Colonic mucosa (tissue), 4 donors: ENCODE data around the gene ADAMTS2. TPM values are rescaled to one million over a fixed set of nuclear protein-coding genes. Genes with fewer than 3 reads are reported as not detected.

Source experiments
- DNase-seq: peaks from one replicate; pipeline ENCODE4 v3.0.0-alpha.2; 2020
- H3K27ac ChIP-seq: fragments of 200-600 bp; one replicate; pipeline ENCODE4 v1.8.0; 2021
- H3K27me3 ChIP-seq: fragments of 200-600 bp; one replicate; pipeline ENCODE4 v1.8.0; 2021
- H3K36me3 ChIP-seq: fragments of 200-600 bp; one replicate; pipeline ENCODE4 v1.8.0; 2021
- H3K4me1 ChIP-seq: fragments of 200-600 bp; one replicate; pipeline ENCODE4 v1.8.0; 2021; ENCODE audit warnings: mild to moderate bottlenecking
- H3K4me3 ChIP-seq: fragments of 200-600 bp; one replicate; pipeline ENCODE4 v1.8.0; 2021
- H3K9ac ChIP-seq, 2 donors: one replicate each; pipeline ENCODE4 v1.7.0; 2013; ENCODE audit warnings: control low read depth in 2 of 2, low read depth in 2 of 2, low read length in 2 of 2
- H3K9me3 ChIP-seq: fragments of 200-600 bp; one replicate; pipeline ENCODE4 v1.8.0; 2021
- intact Hi-C: fragments of 100-400 bp; cut with DNase I; formaldehyde crosslinking; loops from one replicate; pipeline ENCODE4 v1.14.1; 2022
- total RNA-seq, 2 donors: library from RNA; stranded (reverse); fragmentation: NEBNext Ultra II Directional in 1 of 2; extraction: Animal tissue kit (Norgen Biotek cat#: 25700) in 1 of 2; gene quantifications; one replicate each; pipeline ENCODE4 v1.2.1, GENCODE V29; 2021
- TF ChIP-seq, protein P1 (sequence below): fragments of 200-600 bp; IDR thresholded peaks from one replicate; pipeline ENCODE4 v1.8.0; 2022; ENCODE audit warnings: antibody characterized with exemption, mild to moderate bottlenecking
- donor health status: healthy.
- donor health status: DM: no; HTN: no; CAD: no.
- donor health status: DM: no; HTN: no; CAD: no.

Gene ADAMTS2
- total RNA-seq, 2 donors from 2014 or later: 2.9 to 4.0 TPM

DNA sequence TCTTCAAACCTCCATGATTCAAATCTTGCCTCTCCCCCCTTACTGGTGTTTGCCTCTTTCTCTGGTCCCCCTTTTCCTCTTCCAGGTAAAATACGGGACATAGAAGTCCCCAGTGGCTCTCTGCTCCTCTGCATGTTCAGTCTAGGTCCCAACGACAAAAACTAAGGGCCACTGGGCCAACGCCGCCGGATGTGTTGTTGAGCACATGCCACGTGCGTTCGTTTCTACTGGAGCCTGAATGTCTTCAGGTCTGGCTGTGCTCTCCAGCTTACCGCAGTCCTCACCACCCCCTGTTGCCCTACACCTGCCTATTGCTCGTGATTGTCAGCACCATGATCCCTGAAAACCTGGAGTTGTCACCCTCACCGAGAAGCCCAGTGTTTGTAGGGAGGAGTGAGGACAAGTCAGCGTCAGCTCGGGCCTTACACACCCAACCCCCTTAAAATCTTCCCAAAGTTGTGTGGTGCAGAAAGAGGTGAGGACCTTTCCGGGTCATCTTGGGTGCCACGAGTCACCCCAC is 2.8 kb upstream of the ADAMTS2 start:
- Histone ChIP-seq H3K4me1 (no peaks in the 10 kb centered on the region), H3K4me3 (no peak overlapping the region), H3K9ac (no peak overlapping the region), H3K27ac (no peak overlapping the region), H3K27me3 (peaks cover 14% of the 10 kb centered on the region), H3K36me3 (no peaks in the 10 kb centered on the region), H3K9me3 (no peaks in the 10 kb centered on the region)
- TF ChIP-seq, protein P1, sequence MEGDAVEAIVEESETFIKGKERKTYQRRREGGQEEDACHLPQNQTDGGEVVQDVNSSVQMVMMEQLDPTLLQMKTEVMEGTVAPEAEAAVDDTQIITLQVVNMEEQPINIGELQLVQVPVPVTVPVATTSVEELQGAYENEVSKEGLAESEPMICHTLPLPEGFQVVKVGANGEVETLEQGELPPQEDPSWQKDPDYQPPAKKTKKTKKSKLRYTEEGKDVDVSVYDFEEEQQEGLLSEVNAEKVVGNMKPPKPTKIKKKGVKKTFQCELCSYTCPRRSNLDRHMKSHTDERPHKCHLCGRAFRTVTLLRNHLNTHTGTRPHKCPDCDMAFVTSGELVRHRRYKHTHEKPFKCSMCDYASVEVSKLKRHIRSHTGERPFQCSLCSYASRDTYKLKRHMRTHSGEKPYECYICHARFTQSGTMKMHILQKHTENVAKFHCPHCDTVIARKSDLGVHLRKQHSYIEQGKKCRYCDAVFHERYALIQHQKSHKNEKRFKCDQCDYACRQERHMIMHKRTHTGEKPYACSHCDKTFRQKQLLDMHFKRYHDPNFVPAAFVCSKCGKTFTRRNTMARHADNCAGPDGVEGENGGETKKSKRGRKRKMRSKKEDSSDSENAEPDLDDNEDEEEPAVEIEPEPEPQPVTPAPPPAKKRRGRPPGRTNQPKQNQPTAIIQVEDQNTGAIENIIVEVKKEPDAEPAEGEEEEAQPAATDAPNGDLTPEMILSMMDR: no peak
- no peak for DNase-seq
- intact Hi-C loops: loop anchor here (10.0 kb wide), 1 partner anchor 183 kb away; no protein-coding TSS in a partner anchor

DNA sequence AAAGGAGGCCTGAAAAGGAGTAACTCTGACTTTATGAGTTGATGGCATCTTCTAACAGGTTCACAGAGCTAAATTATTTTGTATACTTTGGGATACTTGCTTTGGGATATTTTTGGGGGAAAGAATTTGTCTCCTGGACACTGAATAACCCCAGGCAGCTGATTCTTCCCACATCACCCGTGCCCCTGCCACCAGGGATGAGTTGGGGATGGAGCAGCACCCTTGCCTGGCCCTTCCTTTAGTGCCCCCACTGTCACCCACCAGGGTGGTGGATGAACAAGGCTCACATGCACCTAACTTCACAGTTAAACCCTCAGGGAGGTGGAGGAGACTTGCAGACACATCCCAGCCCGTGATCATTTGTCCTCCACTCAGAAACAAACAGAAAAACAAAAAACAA is 2.3 kb upstream of the ADAMTS2 start:
- Histone ChIP-seq H3K36me3 (no peaks in the 10 kb centered on the region), H3K9me3 (no peaks in the 10 kb centered on the region), H3K4me3 (no peak overlapping the region), H3K9ac (no peak overlapping the region), H3K27me3 (peaks cover 14% of the 10 kb centered on the region), H3K27ac (no peak overlapping the region), H3K4me1 (no peaks in the 10 kb centered on the region)
- TF ChIP-seq, protein P1: no peak
- intact Hi-C loops: loop anchor here (10.0 kb wide), 1 partner anchor 183 kb away; no protein-coding TSS in a partner anchor
- no peak for DNase-seq

- Histone ChIP-seq H3K4me1 (no peaks in the 10 kb centered on the region), H3K27ac (no peak overlapping the region), H3K4me3 (no peak overlapping the region), H3K9ac (no peak overlapping the region), H3K36me3 (no peaks in the 10 kb centered on the region), H3K27me3 (peaks cover 14% of the 10 kb centered on the region), H3K9me3 (no peaks in the 10 kb centered on the region)
- intact Hi-C loops: loop anchor here (10.0 kb wide), 1 partner anchor 182 kb away; no protein-coding TSS in a partner anchor
- DNase-seq: no peak
- TF ChIP-seq, protein P1: no peak
These were observed 1.6 kb upstream of the ADAMTS2 start for GRCh38 chr5:179346875-179347274.

DNA sequence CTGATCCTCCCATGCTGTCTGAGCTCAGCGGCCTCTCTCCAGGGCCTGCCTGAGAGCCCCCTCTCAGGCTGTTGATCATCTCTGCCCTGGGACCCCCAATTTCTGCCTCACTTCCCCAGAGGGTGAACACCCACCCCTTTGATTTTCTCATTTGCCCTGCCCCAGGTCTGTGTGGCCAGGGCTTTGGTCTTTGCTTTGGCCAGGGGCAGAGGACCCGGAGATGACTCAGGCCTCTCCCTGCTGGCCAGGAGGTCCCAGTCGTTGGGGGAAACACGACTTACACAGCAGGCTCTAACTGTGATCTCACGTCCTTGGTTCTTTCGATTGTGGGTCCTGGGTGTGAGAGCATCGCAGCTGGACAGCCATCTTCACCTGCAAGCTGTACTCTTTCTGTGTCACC is 1.1 kb upstream of the ADAMTS2 start:
- TF ChIP-seq, protein P1: no peak
- no peaks in the 10 kb centered on the region for H3K36me3 ChIP-seq
- H3K9ac ChIP-seq: no peak overlapping the region
- intact Hi-C loops: loop anchor here (10.0 kb wide), 1 partner anchor 182 kb away; no protein-coding TSS in a partner anchor
- H3K4me3 ChIP-seq: no peak overlapping the region
- H3K27me3 ChIP-seq: peaks cover 14% of the 10 kb centered on the region
- H3K4me1 ChIP-seq: no peaks in the 10 kb centered on the region
- DNase-seq: no peak
- H3K27ac ChIP-seq: no peak overlapping the region
- H3K9me3 ChIP-seq: no peaks in the 10 kb centered on the region

GRCh38 chr5:179345183-179345432 is 153 bp downstream of the ADAMTS2 start:
- intact Hi-C loops: loop anchor here (10.0 kb wide), 1 partner anchor 180 kb away; no protein-coding TSS in a partner anchor
- no peak overlapping the region for H3K9ac ChIP-seq
- H3K27me3 ChIP-seq: peaks cover 14% of the 10 kb centered on the region
- H3K4me3 ChIP-seq: peak overlapping the region; percentile 32
- no peaks in the 10 kb centered on the region for H3K9me3 ChIP-seq
- TF ChIP-seq, protein P1: no peak
- no peak overlapping the region for H3K27ac ChIP-seq
- no peak for DNase-seq
- H3K4me1 ChIP-seq: no peaks in the 10 kb centered on the region
- H3K36me3 ChIP-seq: no peaks in the 10 kb centered on the region
